ENCODE measurements around the gene C17orf100. TPM values are rescaled to one million over a fixed set of nuclear protein-coding genes. Genes with fewer than 3 reads are reported as not detected.

Gene C17orf100
- total and polyA plus RNA-seq, 2 of the 13 experiments (the other 11 are each of a cell fraction or from before 2014, with no cell fraction given), result 3.6 to 8.7 TPM

DNA sequence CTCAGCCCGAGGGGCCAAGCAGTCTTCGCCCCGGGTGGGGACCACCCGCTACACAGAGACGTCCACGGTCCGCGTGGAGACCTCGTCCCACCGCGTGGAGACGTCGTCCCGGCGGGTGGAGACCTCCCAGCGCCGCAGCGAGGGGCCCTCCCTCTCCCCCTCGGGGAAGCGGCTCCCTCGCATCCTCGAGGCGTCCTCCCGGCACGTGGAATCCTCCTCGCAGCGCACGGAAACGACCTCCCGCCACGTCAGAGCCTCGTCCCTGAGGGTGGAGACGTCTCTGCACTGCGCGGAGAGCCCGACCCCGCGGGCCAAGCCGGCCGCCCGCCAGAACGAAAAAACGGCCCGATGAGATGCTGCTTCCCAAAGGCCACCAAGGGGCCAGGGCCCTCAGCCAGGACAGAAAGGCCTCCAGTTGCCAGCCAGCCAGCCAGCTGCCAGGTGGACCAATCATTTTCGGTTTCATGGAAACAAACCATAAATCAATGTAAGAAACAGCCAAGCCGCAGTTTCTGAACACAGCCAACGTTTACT, 424 bp downstream of the C17orf100 start (continued):
- peak; percentile 98 for TF ChIP-seq RNF219 (CRISPR knock-in tag; IDR thresholded peaks at IDR 0.05)
- TF ChIP-seq, protein P1, sequence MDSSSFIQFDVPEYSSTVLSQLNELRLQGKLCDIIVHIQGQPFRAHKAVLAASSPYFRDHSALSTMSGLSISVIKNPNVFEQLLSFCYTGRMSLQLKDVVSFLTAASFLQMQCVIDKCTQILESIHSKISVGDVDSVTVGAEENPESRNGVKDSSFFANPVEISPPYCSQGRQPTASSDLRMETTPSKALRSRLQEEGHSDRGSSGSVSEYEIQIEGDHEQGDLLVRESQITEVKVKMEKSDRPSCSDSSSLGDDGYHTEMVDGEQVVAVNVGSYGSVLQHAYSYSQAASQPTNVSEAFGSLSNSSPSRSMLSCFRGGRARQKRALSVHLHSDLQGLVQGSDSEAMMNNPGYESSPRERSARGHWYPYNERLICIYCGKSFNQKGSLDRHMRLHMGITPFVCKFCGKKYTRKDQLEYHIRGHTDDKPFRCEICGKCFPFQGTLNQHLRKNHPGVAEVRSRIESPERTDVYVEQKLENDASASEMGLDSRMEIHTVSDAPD (CRISPR knock-in tag; IDR thresholded peaks at IDR 0.05), result peak; percentile 69; the same call in 1 of the 2 replicates
- peak; percentile 83; the same call in 1 of the 2 replicates for TF ChIP-seq TSC22D2 (CRISPR knock-in tag; IDR thresholded peaks at IDR 0.05; ENCODE audit: borderline replicate concordance)
- 0 out of 2 replicates have a peak, but pooled peaks have one; percentile 75 for TF ChIP-seq ZNF792 (CRISPR knock-in tag; IDR thresholded peaks at IDR 0.05)
- TF ChIP-seq ZNF180 (CRISPR knock-in tag; IDR thresholded peaks at IDR 0.05; ENCODE audit: borderline replicate concordance, low read depth), result no peak
- TF ChIP-seq BRD4 (CRISPR knock-in tag; IDR thresholded peaks at IDR 0.05), result no peak; the same call in 1 of the 2 replicates
- no peak; the same call in 1 of the 2 replicates for TF ChIP-seq STAT5B (CRISPR knock-in tag; IDR thresholded peaks at IDR 0.05)
- TF ChIP-seq ZNF17 (CRISPR knock-in tag; IDR thresholded peaks at IDR 0.05), result no peak
- no peak for TF ChIP-seq ZFP62 (CRISPR knock-in tag; IDR thresholded peaks at IDR 0.05)
- TF ChIP-seq, protein P2, sequence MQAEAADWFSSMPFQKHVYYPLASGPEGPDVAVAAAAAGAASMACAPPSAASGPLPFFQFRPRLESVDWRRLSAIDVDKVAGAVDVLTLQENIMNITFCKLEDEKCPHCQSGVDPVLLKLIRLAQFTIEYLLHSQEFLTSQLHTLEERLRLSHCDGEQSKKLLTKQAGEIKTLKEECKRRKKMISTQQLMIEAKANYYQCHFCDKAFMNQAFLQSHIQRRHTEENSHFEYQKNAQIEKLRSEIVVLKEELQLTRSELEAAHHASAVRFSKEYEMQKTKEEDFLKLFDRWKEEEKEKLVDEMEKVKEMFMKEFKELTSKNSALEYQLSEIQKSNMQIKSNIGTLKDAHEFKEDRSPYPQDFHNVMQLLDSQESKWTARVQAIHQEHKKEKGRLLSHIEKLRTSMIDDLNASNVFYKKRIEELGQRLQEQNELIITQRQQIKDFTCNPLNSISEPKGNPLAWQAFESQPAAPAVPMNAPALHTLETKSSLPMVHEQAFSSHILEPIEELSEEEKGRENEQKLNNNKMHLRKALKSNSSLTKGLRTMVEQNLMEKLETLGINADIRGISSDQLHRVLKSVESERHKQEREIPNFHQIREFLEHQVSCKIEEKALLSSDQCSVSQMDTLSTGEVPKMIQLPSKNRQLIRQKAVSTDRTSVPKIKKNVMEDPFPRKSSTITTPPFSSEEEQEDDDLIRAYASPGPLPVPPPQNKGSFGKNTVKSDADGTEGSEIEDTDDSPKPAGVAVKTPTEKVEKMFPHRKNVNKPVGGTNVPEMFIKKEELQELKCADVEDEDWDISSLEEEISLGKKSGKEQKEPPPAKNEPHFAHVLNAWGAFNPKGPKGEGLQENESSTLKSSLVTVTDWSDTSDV (CRISPR knock-in tag; IDR thresholded peaks at IDR 0.05), result peak; percentile 97
- TF ChIP-seq ZNF354B (CRISPR knock-in tag; IDR thresholded peaks at IDR 0.05), result 0 out of 2 replicates have a peak, but pooled peaks have one; percentile 89
- TF ChIP-seq ZNF513 (CRISPR knock-in tag; conservative IDR thresholded peaks at IDR 0.05), result no peak
- peak; percentile 95 for TF ChIP-seq MTERF4 (CRISPR knock-in tag; IDR thresholded peaks at IDR 0.05)
- TF ChIP-seq, protein P3, sequence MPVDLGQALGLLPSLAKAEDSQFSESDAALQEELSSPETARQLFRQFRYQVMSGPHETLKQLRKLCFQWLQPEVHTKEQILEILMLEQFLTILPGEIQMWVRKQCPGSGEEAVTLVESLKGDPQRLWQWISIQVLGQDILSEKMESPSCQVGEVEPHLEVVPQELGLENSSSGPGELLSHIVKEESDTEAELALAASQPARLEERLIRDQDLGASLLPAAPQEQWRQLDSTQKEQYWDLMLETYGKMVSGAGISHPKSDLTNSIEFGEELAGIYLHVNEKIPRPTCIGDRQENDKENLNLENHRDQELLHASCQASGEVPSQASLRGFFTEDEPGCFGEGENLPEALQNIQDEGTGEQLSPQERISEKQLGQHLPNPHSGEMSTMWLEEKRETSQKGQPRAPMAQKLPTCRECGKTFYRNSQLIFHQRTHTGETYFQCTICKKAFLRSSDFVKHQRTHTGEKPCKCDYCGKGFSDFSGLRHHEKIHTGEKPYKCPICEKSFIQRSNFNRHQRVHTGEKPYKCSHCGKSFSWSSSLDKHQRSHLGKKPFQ (CRISPR knock-in tag; IDR thresholded peaks at IDR 0.05; ENCODE audit: insufficient replicate concordance), result peak; percentile 94
- peak; percentile 92; the same call in 1 of the 2 replicates for TF ChIP-seq ZNF337 (CRISPR knock-in tag; IDR thresholded peaks at IDR 0.05; ENCODE audit: borderline replicate concordance, low read depth)
- TF ChIP-seq ZBTB43 (CRISPR knock-in tag; conservative IDR thresholded peaks at IDR 0.05), result peak; percentile 73
